Heart left ventricle (tissue), 13 donors: ENCODE measurements around the gene BID.

ENCODE experiments used
- CTCF ChIP-seq, 12 donors: fragments of 200-600 bp; sonication (generic) in 4 of 12; IDR thresholded peaks; one replicate each; pipeline versions ENCODE4 v1.5.0 to v1.8.0; 2018 to 2022; ENCODE audit warnings: antibody characterized with exemption in 12 of 12, mild to moderate bottlenecking in 5 of 12
- POLR2A ChIP-seq, 2 donors: fragments of 450-650 bp; IDR thresholded peaks; one replicate each; pipeline ENCODE4 v1.6.1; 2017; ENCODE audit warnings: antibody characterized with exemption in 2 of 2, mild to moderate bottlenecking in 2 of 2, moderate library complexity in 2 of 2
- donor health status: ischemic (EF 13 %, LVEDD 7.1; RV severe dilation, severe dysfunction).
- donor health status: DM: no; HTN: yes; CAD: no.
- donor health status: DM: no; HTN: no; CAD: no.
- donor health status: ischemic (EF 25% LVEDD 6.9; RV normal size, moderate dysfunction).
- donor health status: ischemic (EF 25% LVEDD 5.7; RV mildly dilated, moderate dysfunction).
- donor health status: ischemic (EF 35%, LVEDD 5.7; RV mildly dilated, moderate dysfunction).
- donor health status: nonischemic (EF 11% LVEDD 7.7; RV severe dilation, severe dysfunction).
- donor health status: DM: yes; HTN: yes; CAD: no.
- donor health status: PGD.
- donor health status: ischemic (EF 29% LVEDD 5.4; RV normal size, mild dysfunction).
- donor health status: nonischemic (EF 23%, LVEDD 6.1; RV moderate dilation, normal function).

DNA sequence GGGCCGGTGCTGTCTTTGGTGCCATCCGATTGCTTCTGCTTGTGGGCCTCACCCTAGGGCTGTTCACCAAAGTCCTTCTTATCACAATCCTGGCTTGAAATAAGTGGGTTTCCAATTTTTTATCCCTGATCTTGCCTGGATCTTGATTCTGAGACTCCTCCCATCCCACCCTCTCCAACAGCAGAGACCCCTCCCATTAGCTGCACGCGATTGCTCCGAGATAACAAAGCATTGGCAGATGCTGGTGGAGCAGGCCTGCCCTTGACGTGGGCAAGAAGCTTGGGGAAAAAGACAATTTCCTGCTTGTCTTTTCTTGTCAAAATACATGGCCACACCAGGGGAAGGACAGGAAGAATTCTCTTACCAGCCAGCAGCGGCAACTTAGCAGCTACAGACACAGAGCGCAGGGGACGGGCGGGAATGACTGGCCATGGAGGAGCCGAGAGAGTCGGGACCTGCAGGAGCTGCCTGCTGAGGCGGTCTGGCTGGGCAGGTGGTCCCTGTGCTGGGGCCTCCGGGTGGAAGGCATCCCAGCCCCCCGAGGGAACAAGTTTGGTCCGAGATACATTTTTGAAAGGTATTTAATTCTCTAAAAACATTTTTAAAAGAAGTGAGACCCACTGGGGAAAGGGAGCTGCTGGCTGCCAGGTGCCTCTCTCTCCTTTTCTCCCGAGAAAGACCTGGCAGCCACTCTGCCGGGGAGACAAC lies 9.7 kb upstream of the BID start:
- TF ChIP-seq POLR2A (IDR thresholded peaks at IDR 0.05) (no peak), CTCF (IDR thresholded peaks at IDR 0.05) (no peak)
